Sciatic nerve (tissue), 2 donors: Measurements from ENCODE around the gene RMND1. TPM values are rescaled to one million over a fixed set of nuclear protein-coding genes. Genes with fewer than 3 reads are reported as not detected.

ENCODE experiments used
- ATAC-seq: fragments of 200-7000 bp; cut with Tn5 transposase; one replicate; pipeline ENCODE4 v1.9.1; 2020; ENCODE audit warnings: mild to moderate bottlenecking, moderate library complexity
- DNase-seq: peaks from one replicate; pipeline ENCODE4 v3.0.0-alpha.2; 2020; ENCODE audit warnings: low spot score
- intact Hi-C: fragments of 100-400 bp; cut with DNase I; formaldehyde crosslinking; loops from one replicate; pipeline ENCODE4 v1.14.2; 2022
- total RNA-seq: library from RNA; stranded (reverse); fragmentation: NEBNext Ultra II Directional; extraction: Animal tissue kit (Norgen Biotek cat#: 25700); gene quantifications from one replicate; pipeline ENCODE4 v1.2.1, GENCODE V29; 2021
- donor health status: DM: no; HTN: no; CAD: no.
- donor health status: DM: no; HTN: no; CAD: no.

The RMND1 gene, protein sequence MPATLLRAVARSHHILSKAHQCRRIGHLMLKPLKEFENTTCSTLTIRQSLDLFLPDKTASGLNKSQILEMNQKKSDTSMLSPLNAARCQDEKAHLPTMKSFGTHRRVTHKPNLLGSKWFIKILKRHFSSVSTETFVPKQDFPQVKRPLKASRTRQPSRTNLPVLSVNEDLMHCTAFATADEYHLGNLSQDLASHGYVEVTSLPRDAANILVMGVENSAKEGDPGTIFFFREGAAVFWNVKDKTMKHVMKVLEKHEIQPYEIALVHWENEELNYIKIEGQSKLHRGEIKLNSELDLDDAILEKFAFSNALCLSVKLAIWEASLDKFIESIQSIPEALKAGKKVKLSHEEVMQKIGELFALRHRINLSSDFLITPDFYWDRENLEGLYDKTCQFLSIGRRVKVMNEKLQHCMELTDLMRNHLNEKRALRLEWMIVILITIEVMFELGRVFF
- total RNA-seq = 18.5 TPM

DNA sequence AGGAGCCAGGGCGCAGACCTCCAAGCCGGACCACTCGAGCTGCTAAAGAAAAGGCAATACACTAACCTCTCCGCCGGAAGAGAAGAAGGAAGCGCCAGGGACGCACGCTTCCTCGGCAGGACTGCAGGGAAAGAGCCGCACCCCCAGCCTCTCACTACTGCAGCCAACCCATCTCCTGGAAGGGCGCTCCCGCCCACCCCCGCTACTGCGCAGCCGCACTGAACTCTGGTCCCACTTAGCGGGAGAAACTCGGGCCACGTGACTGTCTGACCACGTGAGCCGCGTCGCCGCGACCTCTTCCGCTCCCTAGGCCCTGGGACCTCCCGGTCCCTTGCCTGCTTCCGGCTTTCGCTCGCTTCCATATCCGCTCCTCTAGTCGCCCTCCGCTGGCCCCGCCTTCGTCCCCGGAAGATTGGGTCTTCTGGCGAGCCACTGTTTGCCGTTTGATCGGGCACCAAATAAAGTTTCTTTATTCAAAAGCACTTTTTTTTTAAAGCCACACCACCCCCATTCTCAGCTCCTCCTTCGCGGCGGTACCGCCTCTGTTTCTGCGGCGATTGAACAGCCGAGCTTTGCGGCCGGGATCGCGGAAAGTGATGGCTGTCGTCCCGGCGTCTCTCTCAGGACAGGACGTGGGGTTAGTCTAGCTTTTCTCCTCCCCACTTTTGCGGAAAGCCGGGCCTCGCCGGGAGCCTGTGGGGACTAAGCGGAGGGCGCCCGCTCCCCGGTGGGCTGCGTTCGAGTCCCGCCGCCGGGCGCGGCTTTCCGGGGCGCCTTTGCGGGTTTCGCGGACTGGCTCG lies at the start of gene RMND1:
TSS of gene RMND1 (minus strand) at position 177 of the 800 bp plus-strand sequence. CDS start 6,315 bp downstream, outside the sequence.
- DNase-seq = peak; percentile 100
- ATAC-seq = peak; percentile 99
- intact Hi-C loops = no loop called here

DNA sequence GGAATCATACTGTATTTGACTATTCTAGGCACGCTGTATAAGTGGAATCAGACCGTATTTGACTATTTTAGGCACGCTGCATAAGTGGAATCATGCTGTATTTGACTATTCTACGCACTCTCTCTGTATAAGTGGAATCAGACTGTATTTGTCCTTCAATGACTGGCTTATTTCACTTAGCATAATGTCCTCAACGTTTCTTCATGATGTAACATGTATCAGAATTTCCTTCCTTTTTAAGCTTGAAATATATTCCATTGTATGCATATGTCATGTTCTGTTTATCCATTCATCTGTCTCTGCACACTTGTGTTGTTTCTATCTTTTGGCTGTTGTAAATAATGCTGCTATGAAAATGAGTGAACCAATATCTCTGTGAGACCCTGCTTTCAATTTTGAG lies 47.6 kb upstream of the RMND1 start:
- intact Hi-C loops = no loop called here
- no peak for DNase-seq
- ATAC-seq = no peak

DNA sequence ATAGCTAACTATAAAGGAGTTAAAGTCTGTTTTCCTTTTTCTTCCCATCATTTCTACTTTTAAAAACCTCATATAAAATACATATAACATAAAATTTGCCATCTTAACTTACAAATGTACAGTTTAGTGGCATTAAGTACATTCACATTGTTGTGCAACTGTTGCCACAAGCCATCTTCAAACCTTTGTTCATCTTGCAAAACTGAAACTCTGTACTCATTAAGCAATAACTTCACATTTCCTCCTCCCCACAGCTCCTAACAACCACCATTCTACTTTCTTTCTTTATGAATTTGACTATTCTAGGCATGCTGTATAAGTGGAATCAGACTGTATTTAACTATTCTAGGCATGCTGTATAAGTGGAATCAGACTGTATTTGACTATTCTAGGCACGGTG lies 46.4 kb upstream of the RMND1 start:
- no peak for DNase-seq
- no peak for ATAC-seq
- intact Hi-C loops = no loop called here

DNA sequence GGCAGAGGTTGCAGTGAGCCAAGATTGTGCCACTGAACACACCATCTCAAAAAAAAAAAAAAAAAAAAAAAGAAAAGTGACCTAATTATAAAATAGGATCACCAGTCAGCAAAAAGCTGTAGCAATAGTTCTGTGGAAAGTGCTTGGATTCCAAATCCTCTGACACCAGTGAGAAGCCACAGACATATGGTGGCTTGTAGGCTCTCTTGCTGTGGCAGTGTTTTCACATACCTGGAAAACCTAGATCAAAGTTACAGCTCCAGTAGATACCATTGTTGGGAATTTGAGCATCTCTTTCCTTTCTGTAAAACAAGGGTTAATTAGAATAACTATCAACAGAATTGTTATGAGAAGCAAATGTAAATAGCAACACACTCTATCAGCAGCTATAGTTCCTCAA lies 46.0 kb upstream of the RMND1 start:
- DNase-seq (no peak), ATAC-seq (no peak)
- intact Hi-C loops = no loop called here

DNA sequence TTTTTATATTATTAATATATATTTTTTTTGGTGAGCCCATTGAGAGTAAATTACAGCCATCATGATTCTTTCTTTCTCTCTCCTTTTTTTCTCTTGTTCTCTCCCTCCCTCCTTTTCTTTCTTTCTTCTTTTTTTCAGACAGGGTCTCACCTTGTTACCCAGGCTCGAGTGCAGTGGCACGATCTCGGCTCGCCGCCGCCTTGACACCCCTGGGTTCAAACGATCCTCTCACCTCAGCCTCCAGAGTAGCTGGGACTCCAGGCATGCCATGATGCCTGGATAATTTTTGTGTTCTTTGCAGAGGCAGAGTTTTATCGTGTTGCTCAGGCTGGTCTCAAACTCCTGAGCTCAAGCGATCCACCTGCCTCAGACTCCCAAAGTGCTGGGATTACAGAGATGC lies 43.5 kb upstream of the RMND1 start:
- ATAC-seq = no peak
- DNase-seq = no peak
- intact Hi-C loops = no loop called here

DNA sequence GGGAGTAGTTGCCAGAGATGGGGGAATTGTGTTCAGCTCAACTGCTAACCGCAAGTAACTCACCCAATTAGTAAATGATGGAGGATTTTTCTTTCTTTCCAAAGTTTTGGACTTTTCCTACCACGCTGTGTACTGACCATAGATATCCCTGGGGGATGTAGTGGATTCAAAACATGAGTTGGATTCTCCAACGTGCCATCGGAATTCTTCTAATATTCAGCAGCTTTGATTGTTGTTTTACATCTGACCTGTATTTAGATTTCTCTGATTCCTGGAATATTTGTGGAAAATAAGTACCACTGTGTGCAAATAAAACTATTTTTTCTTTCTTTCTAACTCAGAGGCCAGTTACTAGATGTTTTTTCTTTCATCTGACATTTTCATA lies 43.0 kb upstream of the RMND1 start:
- intact Hi-C loops = no loop called here
- ATAC-seq = peak; percentile 12
- DNase-seq = no peak

DNA sequence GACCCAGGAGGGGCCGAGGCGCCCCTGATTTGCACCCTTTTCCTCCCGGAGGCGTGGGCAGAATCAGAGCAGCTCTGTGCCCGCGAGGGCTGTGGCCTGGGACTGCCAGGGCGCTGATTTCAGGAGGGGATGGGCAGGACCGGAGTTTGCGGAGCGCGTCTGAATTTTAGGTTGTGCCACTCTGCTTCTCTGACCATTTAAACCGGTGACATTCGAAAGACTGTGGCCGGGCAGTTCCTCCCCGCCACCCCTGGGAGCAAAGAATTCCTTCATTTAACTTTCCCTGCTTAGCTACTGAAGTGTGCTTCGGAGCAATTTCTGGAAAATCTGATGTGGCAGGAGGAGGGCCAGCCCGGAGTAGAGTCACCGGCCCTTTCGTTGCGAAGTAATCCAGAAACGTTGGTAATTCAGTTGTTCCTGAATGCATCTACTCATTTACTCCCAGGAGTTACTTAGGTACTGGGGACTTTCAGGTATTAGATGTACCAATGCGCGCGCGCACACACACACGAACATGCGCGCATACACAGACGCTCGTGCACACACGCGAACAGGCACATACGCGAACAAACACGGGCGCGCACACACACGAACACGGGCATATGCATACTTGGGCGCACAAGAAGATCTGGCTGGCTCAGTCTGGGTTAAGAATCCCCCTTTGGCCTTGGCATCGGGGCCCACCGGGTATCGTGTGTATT lies 42.5 kb upstream of the RMND1 start:
- DNase-seq (peak; percentile 69), ATAC-seq (peak; percentile 78)
- intact Hi-C loops = no loop called here

DNA sequence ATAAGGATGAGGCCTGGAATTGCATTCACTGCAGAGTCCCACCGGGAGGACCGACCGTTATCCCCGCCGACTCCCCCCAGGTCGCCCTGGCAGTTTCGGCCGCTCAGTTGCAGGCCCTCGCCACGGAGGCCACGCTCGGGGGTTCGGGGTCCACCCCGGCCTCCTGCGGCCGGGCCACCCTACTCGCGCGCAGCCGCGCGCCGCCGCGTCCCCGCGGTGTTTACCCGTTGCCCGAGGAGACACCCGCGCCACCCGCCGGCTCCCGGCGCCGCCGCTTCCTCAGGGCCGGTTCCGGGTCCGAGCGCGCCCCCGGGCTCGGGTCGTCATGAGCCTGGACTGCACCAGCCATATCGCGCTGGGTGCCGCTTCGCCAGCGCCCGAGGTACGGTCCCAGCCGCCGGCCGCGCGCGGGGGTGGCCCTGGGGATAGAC lies 41.9 kb upstream of the RMND1 start, which contains the start of gene CCDC170:
TSS of gene CCDC170 (plus strand) at position 214 of the 431 bp plus-strand sequence. CDS start at position 326, 112 bp downstream.
- DNase-seq (peak; percentile 75), ATAC-seq (peak; percentile 73)
- intact Hi-C loops = no loop called here

DNA sequence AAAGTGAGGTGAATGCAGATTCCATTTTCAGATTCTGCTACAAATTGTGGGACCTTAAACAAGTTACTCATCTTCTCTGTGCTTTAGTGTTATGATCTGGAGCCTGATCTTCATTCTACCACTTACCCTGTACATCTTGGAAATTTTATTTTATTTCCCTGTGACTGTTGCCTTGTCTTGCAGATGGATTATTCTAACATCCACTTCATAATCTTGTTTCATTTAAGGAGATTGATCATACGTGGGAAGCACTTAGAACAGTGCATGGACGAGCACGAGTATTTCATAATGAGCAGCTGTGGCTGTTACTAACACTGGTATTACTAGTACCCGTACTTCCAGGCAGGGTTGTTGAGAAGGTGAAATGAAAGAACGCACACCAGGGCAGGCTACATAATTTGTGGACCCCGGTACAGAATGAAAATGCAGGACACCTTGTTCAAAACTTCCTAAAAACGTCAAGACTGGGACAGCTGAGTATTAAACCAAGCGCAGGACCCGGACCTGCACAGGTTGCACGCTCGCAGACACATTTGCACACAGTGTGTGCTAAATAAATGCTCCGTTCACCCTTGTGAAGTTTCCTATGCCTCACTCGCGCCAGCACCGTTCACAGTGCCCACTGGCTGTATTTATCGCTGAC lies 41.4 kb upstream of the RMND1 start:
- intact Hi-C loops = no loop called here
- DNase-seq (no peak), ATAC-seq (peak; percentile 34)

DNA sequence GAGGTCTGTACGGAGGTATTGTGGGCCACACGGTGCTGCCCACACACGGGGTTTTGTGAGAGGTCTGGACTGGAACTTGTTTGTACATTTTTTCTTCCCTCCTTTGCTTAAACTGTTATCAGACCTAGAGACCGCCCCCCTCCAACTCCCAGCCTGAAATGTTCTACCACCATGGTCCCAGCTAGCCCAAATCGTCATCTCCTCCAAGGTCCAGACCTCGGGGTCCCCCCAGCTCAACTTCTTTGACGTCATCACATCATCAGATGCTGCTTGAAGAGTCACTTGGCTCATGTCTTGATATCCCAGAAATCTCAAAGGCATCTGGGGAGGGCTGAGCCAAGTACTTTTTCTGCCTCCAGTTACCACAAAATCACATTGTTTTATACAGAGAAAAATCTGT lies 39.1 kb upstream of the RMND1 start:
- intact Hi-C loops = no loop called here
- DNase-seq (no peak), ATAC-seq (peak; percentile 51)

DNA sequence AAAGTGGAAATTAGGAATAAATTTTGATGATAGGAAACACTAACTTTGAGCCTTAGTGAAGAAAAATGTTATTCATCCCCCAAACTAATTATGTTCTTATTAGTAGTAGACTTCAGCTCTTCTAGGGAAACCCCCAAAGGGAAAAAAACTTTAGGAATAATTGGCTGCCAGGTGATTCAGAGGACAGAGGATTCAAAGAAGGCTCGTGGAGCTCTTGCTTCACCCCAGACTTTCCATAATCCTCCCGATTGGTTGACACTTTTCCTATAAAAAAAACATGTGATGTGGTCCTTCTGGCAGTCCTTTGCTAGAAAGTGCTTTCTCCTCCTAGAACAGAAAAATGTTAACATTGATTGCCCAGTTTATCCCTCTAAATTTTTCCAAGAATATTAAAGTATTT lies 36.3 kb upstream of the RMND1 start:
- DNase-seq (no peak), ATAC-seq (no peak)
- intact Hi-C loops = no loop called here

DNA sequence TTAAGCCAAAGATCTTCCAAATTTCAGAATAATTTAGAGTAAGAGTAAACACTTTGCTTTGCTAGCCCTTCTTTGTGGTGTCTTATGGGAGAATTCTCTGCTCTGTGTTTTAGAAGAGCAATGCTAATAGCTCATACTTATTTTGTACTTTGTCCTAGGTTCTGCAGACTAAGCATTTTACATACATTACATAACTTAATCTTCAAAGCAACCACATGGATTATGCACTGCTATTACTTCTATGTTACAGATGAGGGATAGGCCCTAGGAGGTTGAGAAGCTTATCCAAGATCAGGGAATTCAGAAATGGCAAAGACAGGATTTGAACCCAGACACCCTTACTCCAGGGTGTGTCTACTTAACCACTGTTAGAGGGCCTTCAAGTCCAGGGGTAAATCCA lies 32.1 kb upstream of the RMND1 start:
- ATAC-seq (no peak), DNase-seq (no peak)
- intact Hi-C loops = no loop called here

DNA sequence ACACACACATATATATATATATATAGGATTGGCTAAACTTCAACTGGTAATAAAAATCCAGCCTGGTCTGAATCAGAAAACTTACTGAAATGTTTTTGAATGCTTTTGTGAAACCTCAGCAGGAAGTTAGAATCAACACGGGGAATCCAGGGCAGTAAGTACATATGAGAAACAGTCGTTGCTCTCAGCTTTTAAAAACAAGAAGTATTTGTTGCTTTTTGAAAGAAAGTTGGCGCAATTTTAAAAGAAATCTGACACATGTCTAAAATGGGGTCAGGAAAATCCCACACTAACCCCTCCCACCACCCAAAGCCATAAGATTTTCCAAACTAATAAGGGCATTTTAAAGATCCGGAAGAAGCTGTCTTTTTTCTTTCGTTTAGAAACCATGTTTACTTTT lies 30.4 kb upstream of the RMND1 start:
- peak; percentile 41 for ATAC-seq
- no peak for DNase-seq
- intact Hi-C loops = no loop called here

DNA sequence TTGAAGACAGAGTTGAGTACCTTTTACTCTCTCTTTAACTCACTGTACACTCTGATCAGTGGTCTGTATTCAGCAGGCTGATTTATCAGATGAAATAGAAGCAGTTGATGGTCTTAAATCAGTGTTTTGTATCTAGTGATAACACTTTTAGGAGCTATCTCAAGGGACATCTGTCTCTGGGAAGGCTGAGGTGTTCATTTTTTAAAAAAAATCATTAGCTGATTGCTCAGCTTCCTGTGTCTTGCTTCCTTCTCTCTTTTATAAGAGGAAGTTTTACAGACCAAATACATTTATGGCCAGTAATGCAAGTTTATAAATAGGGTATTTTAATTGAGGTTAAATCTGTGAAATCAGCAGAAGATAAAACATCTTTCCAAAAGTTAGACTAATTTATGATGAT lies 29.9 kb upstream of the RMND1 start:
- ATAC-seq (no peak), DNase-seq (no peak)
- intact Hi-C loops = no loop called here

DNA sequence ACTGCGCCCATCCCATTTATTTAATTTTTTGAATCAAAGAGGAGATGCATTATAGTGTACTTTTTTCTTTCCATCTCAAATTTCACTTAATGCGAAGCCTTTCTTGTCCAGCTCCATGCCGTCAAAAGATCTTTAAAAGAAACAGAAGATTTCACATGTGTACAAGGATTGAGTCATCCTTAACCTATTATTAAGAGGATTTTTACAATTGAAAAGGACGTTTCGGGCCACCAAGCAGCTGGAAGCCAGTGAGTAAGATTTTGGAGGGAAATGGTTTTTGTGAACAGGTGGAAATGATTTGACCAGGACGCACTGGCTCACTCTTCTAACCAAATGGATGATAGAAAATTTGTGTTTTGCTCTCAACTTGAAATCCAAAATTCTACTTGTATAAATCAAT lies 26.7 kb upstream of the RMND1 start:
- intact Hi-C loops = no loop called here
- ATAC-seq (no peak), DNase-seq (no peak)

DNA sequence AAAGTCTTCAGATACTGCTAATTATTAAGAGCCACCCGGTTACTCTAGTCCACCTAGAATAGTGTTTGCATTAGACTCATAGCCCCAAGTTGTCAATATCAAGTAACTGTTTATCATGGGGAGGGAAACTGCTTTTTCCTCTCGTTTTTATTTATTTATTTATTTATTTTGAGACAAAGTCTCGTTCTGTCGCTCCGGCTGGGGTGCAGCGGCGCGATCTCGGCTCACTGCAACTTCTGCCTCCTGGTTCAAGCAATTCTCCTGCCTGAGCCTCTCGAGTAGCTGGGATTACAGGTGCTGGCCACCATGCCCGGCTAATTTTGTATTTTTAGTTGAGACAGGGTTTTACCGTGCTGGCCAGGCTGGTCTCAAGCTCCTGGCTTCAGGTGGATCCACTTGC lies 25.8 kb upstream of the RMND1 start:
- ATAC-seq (no peak), DNase-seq (no peak)
- intact Hi-C loops = no loop called here

DNA sequence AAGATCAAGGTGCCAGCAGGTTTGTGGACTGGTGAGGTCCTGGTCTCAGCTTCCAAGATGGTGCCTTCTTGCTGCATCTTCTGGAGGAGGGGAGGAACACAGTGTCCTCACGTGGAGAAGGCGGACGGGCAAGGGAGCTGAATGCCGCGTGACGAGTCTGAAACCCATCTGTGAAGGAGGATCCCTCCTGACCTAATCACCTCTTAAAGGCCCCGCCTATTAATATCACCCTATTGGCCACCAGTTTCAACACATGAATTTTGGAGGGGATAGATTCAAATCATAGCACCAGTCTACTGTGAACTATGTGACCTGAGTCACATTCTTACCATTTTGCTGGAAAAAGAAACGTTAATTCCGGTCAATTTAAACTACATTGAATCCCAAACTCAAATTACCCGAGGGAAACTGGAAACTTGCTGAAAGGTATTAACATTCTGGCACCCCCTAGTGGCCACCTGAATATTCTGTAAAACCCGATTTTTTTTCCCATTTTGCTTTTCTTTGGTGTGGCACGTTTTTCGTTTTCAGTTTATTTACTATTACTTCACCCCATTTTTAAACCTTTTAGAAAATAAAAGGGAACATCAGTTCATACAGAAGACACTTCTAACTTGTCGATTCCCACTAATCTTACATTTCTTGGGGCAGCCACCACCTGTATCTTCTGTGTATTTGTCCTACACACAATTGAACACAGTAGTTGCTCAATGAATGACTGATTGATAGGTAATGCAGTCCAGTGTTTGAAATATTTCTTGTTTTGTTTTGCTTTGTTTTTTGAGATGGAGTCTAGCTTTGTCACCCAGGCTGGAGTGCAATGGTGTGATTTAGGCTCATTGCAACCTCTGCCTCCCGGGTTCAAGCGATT lies 24.0 kb upstream of the RMND1 start:
- DNase-seq (no peak), ATAC-seq (peak; percentile 51)
- intact Hi-C loops = no loop called here

DNA sequence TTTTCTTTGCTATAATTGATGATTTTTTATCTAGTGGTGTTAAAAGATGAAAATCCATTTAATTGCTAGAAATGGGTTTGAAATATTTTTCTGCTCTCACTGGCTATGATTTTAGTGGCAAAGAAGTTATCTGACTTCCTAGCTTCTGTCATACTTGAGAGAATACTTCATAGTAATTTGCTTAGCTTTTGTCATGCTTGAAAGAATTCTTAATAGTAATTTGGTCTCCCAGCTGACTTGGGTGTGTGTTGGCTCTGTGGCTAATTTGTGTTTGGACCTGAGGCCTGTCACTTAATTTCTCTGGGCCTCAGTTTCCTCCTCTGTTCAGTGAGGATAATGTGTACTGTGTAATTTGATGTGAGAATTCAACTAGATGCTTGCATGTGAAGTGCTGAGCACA lies 12.8 kb upstream of the RMND1 start:
- intact Hi-C loops = no loop called here
- no peak for DNase-seq
- ATAC-seq = no peak
